GM23338 (cell line): ENCODE results near the gene BPTF.

ENCODE experiments used
- CTCF ChIP-seq, 2 experiments: fragments of 200-600 bp in 1 of 2; sonication (generic) in 1 of 2; conservative IDR thresholded peaks; 2 replicates each; pipeline versions ENCODE4 v1.5.1 to v1.6.1; 2016 to 2017; ENCODE audit warnings: antibody characterized with exemption in 2 of 2, low read depth in 2 of 2, mild to moderate bottlenecking in 2 of 2, moderate library complexity in 1 of 2
- POLR2AphosphoS5 ChIP-seq: IDR thresholded peaks from 2 replicates; pipeline ENCODE4 v1.6.1; 2016; ENCODE audit warnings: antibody characterized with exemption, low read depth

GRCh38 chr17:67922503-67922902, 97.2 kb downstream of the BPTF start:
- TF ChIP-seq CTCF (conservative IDR thresholded peaks at IDR 0.05; ENCODE audit: low read depth in 2 of 2), result no peak
- TF ChIP-seq POLR2AphosphoS5, result no peak
